ENCODE results near the gene ZNF837.
A peak's percentile ranks its signal among the peaks of the same experiment; 100 is the strongest.

ZNF837 gene

DNA sequence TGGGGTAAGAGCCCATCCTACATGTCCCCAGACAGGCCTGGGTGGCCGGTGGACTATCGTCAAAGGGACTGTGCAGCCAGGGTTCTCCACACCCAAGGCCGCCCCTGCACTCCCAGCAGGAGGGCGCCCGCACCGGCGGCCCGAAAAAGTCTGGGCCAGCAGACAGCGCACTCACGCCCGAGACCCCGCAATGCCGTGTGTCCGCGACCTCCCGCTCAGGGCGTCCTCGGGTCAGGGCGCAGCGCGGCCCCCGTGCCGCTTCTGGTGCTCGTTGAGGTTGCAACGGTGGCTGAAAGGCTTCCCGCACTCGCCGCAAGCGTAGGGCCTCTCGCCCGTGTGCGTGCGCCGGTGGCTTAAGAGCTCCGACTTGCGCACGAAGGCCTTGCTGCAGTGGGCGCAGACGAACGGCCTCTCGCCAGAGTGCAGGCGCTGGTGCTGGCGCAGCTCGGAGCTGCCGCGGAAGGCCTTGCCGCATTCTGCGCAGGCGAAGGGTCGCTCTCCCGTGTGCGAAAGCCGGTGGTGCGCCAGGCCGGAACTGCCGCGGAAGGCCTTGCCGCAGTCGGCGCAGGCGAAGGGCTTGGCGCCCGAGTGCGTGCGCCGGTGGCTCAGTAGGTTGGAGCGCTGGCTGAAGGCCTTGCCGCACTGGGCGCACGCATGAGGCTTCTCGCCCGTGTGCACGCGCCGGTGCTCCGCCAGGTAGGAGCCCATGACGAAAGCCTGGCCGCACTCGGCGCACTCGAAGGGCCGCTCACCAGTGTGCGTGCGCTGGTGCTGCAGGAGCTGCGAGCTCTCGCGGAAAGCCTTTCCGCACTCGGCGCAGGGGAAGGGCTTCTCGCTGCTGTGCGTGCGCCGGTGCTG, 24.7 kb downstream of the ZNF837 start:
- Histone ChIP-seq H3K36me3 (ENCODE audit: control insufficient read depth in 2 of 2, insufficient read depth in 1 of 2, low read length in 2 of 2) (no peaks in the 10 kb centered on the region; a peak in 1 of 3 replicates), H3K9me3 (ENCODE audit: control insufficient read depth, insufficient read depth, low read depth, low read length) (no peaks in the 10 kb centered on the region), H3K4me1 (ENCODE audit: control insufficient read depth, insufficient read depth, low read length) (no peaks in the 10 kb centered on the region), H3K27ac (ENCODE audit: extremely low read depth, low read depth, low read length) (no peak overlapping the region), H3K4me3 (ENCODE audit: low read depth, low read length) (no peak overlapping the region)
- TF ChIP-seq ZNF24 (tag by site-specific recombination; IDR thresholded peaks at IDR 0.05) (no peak), HOXC10 (CRISPR knock-in tag; IDR thresholded peaks at IDR 0.05) (no peak)
- TF ChIP-seq, protein P1, sequence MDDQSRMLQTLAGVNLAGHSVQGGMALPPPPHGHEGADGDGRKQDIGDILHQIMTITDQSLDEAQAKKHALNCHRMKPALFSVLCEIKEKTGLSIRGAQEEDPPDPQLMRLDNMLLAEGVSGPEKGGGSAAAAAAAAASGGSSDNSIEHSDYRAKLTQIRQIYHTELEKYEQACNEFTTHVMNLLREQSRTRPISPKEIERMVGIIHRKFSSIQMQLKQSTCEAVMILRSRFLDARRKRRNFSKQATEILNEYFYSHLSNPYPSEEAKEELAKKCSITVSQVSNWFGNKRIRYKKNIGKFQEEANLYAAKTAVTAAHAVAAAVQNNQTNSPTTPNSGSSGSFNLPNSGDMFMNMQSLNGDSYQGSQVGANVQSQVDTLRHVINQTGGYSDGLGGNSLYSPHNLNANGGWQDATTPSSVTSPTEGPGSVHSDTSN (CRISPR knock-in tag; IDR thresholded peaks at IDR 0.05): 0 out of 2 replicates have a peak, but pooled peaks have one; percentile 27
- ChIA-PET CTCF (no interaction called here), POLR2A (interaction anchor here (1.0 kb wide), 1 partner anchor 105 kb away, joined by 3 read pairs; no protein-coding TSS in a partner anchor)

- no peak overlapping the region for H3K27ac ChIP-seq (ENCODE audit: extremely low read depth, low read depth, low read length)
- POLR2A ChIA-PET: interaction anchor here (1.0 to 1.1 kb wide), 2 partner anchors 28 to 105 kb away, joined by 3 read pairs; partner anchors contain the start of gene ZSCAN22
- CTCF ChIA-PET: interaction anchor here (0.8 kb wide), 1 partner anchor 9 kb away, joined by 3 read pairs; no protein-coding TSS in a partner anchor
- no peaks in the 10 kb centered on the region for H3K4me1 ChIP-seq (ENCODE audit: control insufficient read depth, insufficient read depth, low read length)
- no peak for TF ChIP-seq ZNF169 (tag by site-specific recombination; IDR thresholded peaks at IDR 0.05)
- TF ChIP-seq ZSCAN16 (tag by site-specific recombination; IDR thresholded peaks at IDR 0.05): no peak
- no peak for TF ChIP-seq ZNF654 (tag by site-specific recombination; IDR thresholded peaks at IDR 0.05; ENCODE audit: low read depth)
- TF ChIP-seq ZNF416 (tag by site-specific recombination; IDR thresholded peaks at IDR 0.05): no peak
- no peak for TF ChIP-seq ZNF146 (tag by site-specific recombination; IDR thresholded peaks at IDR 0.05)
- no peak for TF ChIP-seq AEBP2 (tag by site-specific recombination; IDR thresholded peaks at IDR 0.05; ENCODE audit: borderline replicate concordance)
- TF ChIP-seq ZNF211 (tag by site-specific recombination; IDR thresholded peaks at IDR 0.05; ENCODE audit: low read depth): no peak
- TF ChIP-seq, protein P1 (CRISPR knock-in tag; IDR thresholded peaks at IDR 0.05): no peak
- no peak for TF ChIP-seq ZNF138 (tag by site-specific recombination; IDR thresholded peaks at IDR 0.05; ENCODE audit: borderline replicate concordance)
- no peak for TF ChIP-seq ZBTB26 (tag by site-specific recombination; optimal IDR thresholded peaks at IDR 0.05)
- no peak for TF ChIP-seq IKZF3 (tag by site-specific recombination; IDR thresholded peaks at IDR 0.05)
- no peak for TF ChIP-seq ZIC2 (tag by site-specific recombination; IDR thresholded peaks at IDR 0.05)
- no peak for TF ChIP-seq ZNF184 (tag by site-specific recombination; IDR thresholded peaks at IDR 0.05)
- no peaks in the 10 kb centered on the region for H3K9me3 ChIP-seq (ENCODE audit: control insufficient read depth, insufficient read depth, low read depth, low read length)
- H3K4me3 ChIP-seq (ENCODE audit: low read depth, low read length): no peak overlapping the region
- no peaks in the 10 kb centered on the region; a peak in 1 of 3 replicates for H3K36me3 ChIP-seq (ENCODE audit: control insufficient read depth in 2 of 2, insufficient read depth in 1 of 2, low read length in 2 of 2)
These were observed 25.5 kb downstream of the ZNF837 start for GRCh38 chr19:58355215-58355796.

Data from HEK293 (cell line).